Adrenal gland (tissue), 12 donors: ENCODE data around the gene FSIP1. TPM values are rescaled to one million over a fixed set of nuclear protein-coding genes. Genes with fewer than 3 reads are reported as not detected.

Experiments used
- DNase-seq, 7 donors: peaks; one replicate each; pipeline ENCODE4 v3.0.0-alpha.2; 2019 to 2020
- H3K27ac ChIP-seq, 5 donors: fragments of 200-600 bp; sonication (generic) in 4 of 5; 1 replicate in 3 of 5; 2 replicates in 2 of 5; pipeline versions ENCODE4 v1.5.1 to v1.8.0; 2016 to 2020; ENCODE audit warnings: mild to moderate bottlenecking in 1 of 5
- H3K27me3 ChIP-seq: fragments of 200-600 bp; 2 replicates; pipeline ENCODE4 v1.8.0; 2021
- H3K36me3 ChIP-seq, 2 donors: fragments of 200-600 bp; replicated peaks in 1 of 2; 1 replicate in 1 of 2; 2 replicates in 1 of 2; pipeline versions ENCODE4 v1.5.1 to v1.8.0; 2018 to 2022
- H3K4me1 ChIP-seq, 2 donors: fragments of 200-600 bp; replicated peaks in 1 of 2; 1 replicate in 1 of 2; 2 replicates in 1 of 2; pipeline versions ENCODE4 v1.5.1 to v1.8.0; 2018 to 2021
- H3K4me3 ChIP-seq, 4 donors: fragments of 200-600 bp; sonication (generic) in 3 of 4; one replicate each; pipeline ENCODE4 v1.5.1; 2016 to 2018
- H3K9me3 ChIP-seq, 3 donors: fragments of 200-600 bp; sonication (generic) in 1 of 3; replicated peaks in 1 of 3; 1 replicate in 2 of 3; 2 replicates in 1 of 3; pipeline versions ENCODE4 v1.5.1 to v1.8.0; 2016 to 2021
- POLR2A ChIP-seq, 2 donors: fragments of 450-650 bp; IDR thresholded peaks; one replicate each; pipeline ENCODE4 v1.6.1; 2017; ENCODE audit warnings: antibody characterized with exemption in 2 of 2, mild to moderate bottlenecking in 2 of 2, moderate library complexity in 1 of 2
- WGBS, 4 donors: extraction: QIAGEN DNeasy Blood & Tissue Kit in 2 of 4; methylation state at CpG; one replicate each; pipeline versions ENCODE4 v1.1.5 to v1.1.7; 2013 to 2017; 5-methylcytosine and 5-hydroxymethylcytosine counted together
- intact Hi-C, 2 donors: fragments of 100-400 bp; cut with DNase I; formaldehyde crosslinking; loops; one replicate each; pipeline versions ENCODE4 v1.14.1 to v1.15.0; 2022 to 2023
- polyA plus RNA-seq, 3 donors: library from polyadenylated mRNA; stranded (reverse); fragments of 200-250 nt in 2 of 3; fragments of 350-450 nt in 1 of 3; fragmentation: Illumina TruSeq in 1 of 3; extraction: RNeasy Lipid Tissue Mini Kit (QIAGEN cat#74804) in 1 of 3; gene quantifications; one replicate each; pipeline ENCODE4 v1.2.3, GENCODE V29; 2013 to 2014
- total RNA-seq, 9 donors: library from RNA; depleted of rRNA in 4 of 9; stranded (reverse); fragments of >200 nt in 4 of 9; fragments of 120-200 nt in 1 of 9; fragmentation: NEBNext Ultra II Directional in 1 of 9; extraction: Animal tissue kit (Norgen Biotek cat#: 25700) in 1 of 9; gene quantifications; one replicate each; pipeline versions ENCODE4 v1.1.0 to v1.2.4, GENCODE V29; 2013 to 2023
- TF ChIP-seq, protein P1 (sequence below), 6 experiments: fragments of 450-650 bp in 4 of 6; fragments of 200-600 bp in 2 of 6; sonication (generic) in 1 of 6; IDR thresholded peaks; 1 replicate in 5 of 6; 2 replicates in 1 of 6; pipeline versions ENCODE4 v1.5.1 to v1.8.0; 2016 to 2021; ENCODE audit warnings: antibody characterized with exemption in 6 of 6, mild to moderate bottlenecking in 2 of 6, moderate library complexity in 1 of 6
- donor health status: healthy with polysubstance abuse.
- donor health status: Bipolar disorder and iron deficiency.
- donor health status: DM: yes; HTN: yes; CAD: no.
- donor health status: DM: no; HTN: no; CAD: no.
- donor health status: DM: no; HTN: no; CAD: no.
- donor health status: DM: yes; HTN: yes; CAD: no.

Gene FSIP1
- total and polyA plus RNA-seq, 12 donors = 0.11 to 0.60 (median 0.25) TPM; not detected in 2

DNA sequence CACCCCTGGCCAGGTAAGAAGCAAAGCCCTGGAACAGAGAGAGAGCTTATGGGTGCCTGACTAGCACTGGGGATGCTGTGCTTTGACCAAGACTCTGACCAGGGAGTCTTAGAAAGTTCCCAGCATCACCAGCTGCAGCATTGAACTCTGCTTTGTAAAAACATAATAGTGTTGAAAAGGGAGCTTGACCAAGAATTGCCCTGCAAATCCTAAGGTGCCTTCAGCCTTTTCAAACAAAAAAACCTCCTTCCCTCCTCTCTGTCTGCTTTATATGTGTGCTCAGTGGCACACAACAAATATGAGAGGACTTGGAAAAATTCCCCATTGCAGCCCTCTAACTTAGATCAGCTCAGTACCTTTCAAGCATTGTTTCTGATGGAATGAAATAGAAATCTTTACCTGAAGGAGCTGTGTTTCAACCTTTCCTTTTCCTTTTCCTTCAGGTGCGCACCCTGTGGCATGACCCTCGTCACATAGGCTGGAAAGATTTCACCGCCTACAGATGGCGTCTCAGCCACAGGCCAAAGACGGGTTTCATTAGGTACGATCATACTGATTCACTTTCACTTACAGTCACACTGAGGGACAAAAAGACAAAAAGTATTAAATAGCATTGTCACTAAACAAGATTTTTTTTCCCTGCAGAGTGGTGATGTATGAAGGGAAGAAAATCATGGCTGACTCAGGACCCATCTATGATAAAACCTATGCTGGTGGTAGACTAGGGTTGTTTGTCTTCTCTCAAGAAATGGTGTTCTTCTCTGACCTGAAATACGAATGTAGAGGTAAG, 188.8 kb downstream of the FSIP1 start:
- intact Hi-C loops = no loop called here
- Histone ChIP-seq H3K4me3 (no peak overlapping the region), H3K36me3 (peaks cover 0 to 60% of the 10 kb centered on the region in 2 donors), H3K4me1 (no peaks in the 10 kb centered on the region), H3K27me3 (no peaks in the 10 kb centered on the region), H3K9me3 (no peaks in the 10 kb centered on the region), H3K27ac (no peak overlapping the region)
- TF ChIP-seq, protein P1, sequence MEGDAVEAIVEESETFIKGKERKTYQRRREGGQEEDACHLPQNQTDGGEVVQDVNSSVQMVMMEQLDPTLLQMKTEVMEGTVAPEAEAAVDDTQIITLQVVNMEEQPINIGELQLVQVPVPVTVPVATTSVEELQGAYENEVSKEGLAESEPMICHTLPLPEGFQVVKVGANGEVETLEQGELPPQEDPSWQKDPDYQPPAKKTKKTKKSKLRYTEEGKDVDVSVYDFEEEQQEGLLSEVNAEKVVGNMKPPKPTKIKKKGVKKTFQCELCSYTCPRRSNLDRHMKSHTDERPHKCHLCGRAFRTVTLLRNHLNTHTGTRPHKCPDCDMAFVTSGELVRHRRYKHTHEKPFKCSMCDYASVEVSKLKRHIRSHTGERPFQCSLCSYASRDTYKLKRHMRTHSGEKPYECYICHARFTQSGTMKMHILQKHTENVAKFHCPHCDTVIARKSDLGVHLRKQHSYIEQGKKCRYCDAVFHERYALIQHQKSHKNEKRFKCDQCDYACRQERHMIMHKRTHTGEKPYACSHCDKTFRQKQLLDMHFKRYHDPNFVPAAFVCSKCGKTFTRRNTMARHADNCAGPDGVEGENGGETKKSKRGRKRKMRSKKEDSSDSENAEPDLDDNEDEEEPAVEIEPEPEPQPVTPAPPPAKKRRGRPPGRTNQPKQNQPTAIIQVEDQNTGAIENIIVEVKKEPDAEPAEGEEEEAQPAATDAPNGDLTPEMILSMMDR (IDR thresholded peaks at IDR 0.05) = no peak
- TF ChIP-seq POLR2A (IDR thresholded peaks at IDR 0.05) = peak in 1 of 2 donors; percentile 12
- DNase-seq = no peak
- 86 to 93% (median 90%) methylated on average over 7 of the region's 7 CpGs for WGBS, 4 donors

DNA sequence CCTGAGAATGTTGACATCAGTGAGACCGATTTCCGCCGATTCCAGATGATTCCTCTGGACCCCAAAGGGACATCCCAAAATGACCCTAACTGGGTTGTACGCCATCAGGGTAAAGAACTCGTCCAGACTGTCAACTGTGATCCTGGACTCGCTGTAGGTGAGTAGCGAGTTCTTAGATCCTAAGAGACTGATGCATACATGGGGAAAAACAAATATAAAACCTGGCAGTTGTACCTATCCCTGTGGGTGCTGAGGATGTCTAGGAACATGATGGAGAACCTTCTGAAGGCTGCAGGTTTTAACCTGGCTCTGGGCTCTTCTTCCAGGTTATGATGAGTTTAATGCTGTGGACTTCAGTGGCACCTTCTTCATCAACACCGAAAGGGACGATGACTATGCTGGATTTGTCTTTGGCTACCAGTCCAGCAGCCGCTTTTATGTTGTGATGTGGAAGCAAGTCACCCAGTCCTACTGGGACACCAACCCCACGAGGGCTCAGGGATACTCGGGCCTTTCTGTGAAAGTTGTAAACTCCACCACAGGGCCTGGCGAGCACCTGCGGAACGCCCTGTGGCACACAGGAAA, 189.5 kb downstream of the FSIP1 start:
- Histone ChIP-seq H3K4me1 (no peaks in the 10 kb centered on the region), H3K4me3 (no peak overlapping the region), H3K27ac (peak overlapping the region in 1 of 5 donors; percentile 0), H3K27me3 (no peaks in the 10 kb centered on the region), H3K9me3 (no peaks in the 10 kb centered on the region), H3K36me3 (peaks cover 0 to 66% of the 10 kb centered on the region in 2 donors)
- no peak for TF ChIP-seq POLR2A (IDR thresholded peaks at IDR 0.05)
- TF ChIP-seq, protein P1 (IDR thresholded peaks at IDR 0.05) = no peak
- DNase-seq = no peak
- WGBS, 4 donors = 88 to 97% (median 93%) methylated on average over 15 of the region's 15 CpGs
- intact Hi-C loops = no loop called here

DNA sequence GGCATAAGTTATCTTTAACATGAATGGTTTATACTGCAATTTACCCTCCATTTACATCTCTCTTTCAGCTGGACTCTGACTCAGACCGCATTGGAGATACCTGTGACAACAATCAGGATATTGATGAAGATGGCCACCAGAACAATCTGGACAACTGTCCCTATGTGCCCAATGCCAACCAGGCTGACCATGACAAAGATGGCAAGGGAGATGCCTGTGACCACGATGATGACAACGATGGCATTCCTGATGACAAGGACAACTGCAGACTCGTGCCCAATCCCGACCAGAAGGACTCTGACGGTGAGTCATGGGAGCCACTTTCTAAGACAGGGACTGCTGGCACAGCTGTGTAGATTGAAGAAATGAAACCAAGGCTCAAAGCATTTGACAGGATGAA, 190.1 kb downstream of the FSIP1 start:
- Histone ChIP-seq H3K27ac (peak overlapping the region in 1 of 5 donors; percentile 0), H3K9me3 (no peaks in the 10 kb centered on the region), H3K27me3 (no peaks in the 10 kb centered on the region), H3K4me3 (no peak overlapping the region), H3K36me3 (peaks cover 0 to 73% of the 10 kb centered on the region in 2 donors), H3K4me1 (no peaks in the 10 kb centered on the region)
- 53 to 81% (median 57%) methylated on average over 5 to 6 of the region's 6 CpGs for WGBS, 4 donors
- TF ChIP-seq POLR2A (IDR thresholded peaks at IDR 0.05) = no peak
- TF ChIP-seq, protein P1 (IDR thresholded peaks at IDR 0.05) = no peak
- DNase-seq = no peak
- intact Hi-C loops = no loop called here

DNA sequence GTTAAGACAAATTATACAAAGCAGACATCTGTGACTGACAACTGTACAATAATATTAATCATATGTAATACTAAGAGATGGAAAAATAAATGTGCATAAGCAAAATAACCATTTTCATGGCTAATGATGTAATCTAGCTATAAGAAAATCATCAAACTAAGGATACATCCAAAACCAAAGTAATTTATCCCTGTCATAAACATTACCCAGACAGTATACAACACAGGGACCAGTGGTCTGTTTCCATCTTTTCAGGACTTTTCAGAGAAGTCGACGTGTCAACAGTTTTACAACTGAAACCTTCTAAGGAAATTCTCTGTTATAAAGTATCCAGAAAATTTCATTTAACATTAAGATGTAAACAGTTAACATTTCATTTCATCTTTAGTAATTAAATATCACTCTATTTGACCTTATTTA, 190.7 kb downstream of the FSIP1 start:
- H3K9me3 ChIP-seq = no peaks in the 10 kb centered on the region
- H3K4me3 ChIP-seq = no peak overlapping the region
- no peaks in the 10 kb centered on the region for H3K27me3 ChIP-seq
- no peaks in the 10 kb centered on the region for H3K4me1 ChIP-seq
- 77 to 86% (median 82%) methylated on average over 2 of the region's 2 CpGs for WGBS, 4 donors
- no peak overlapping the region for H3K27ac ChIP-seq
- intact Hi-C loops = no loop called here
- no peak for TF ChIP-seq POLR2A (IDR thresholded peaks at IDR 0.05)
- TF ChIP-seq, protein P1 (IDR thresholded peaks at IDR 0.05) = no peak
- DNase-seq = no peak
- H3K36me3 ChIP-seq = peaks cover 0 to 79% of the 10 kb centered on the region in 2 donors
